Gastrocnemius medialis (tissue), 4 donors: ENCODE results near the gene GPRC5D.

Experiments used
- CTCF ChIP-seq, 5 experiments: fragments of 450-650 bp in 3 of 5; fragments of 200-600 bp in 2 of 5; sonication (generic) in 2 of 5; IDR thresholded peaks in 4 of 5; conservative IDR thresholded peaks in 1 of 5; 1 replicate in 4 of 5; 2 replicates in 1 of 5; pipeline ENCODE4 v1.5.1; 2016 to 2019; ENCODE audit warnings: antibody characterized with exemption in 5 of 5, mild to moderate bottlenecking in 3 of 5, moderate library complexity in 3 of 5
- POLR2A ChIP-seq, 2 donors: fragments of 450-650 bp; IDR thresholded peaks; one replicate each; pipeline ENCODE4 v1.6.1; 2017; ENCODE audit warnings: antibody characterized with exemption in 2 of 2, mild to moderate bottlenecking in 2 of 2, moderate library complexity in 2 of 2

- TF ChIP-seq POLR2A (IDR thresholded peaks at IDR 0.05): no peak
- no peak for TF ChIP-seq CTCF (IDR thresholded peaks at IDR 0.05 in 4 of 5, conservative IDR thresholded peaks at IDR 0.05 in 1 of 5)
Measured at GRCh38 chr12:12919666-12920435, 32.1 kb downstream of the GPRC5D start.
